ENCODE results near the gene ILRUN. TPM values are rescaled to one million over a fixed set of nuclear protein-coding genes. Genes with fewer than 3 reads are reported as not detected.

Gene ILRUN
- total and polyA plus RNA-seq, 9 of the 15 experiments (the other 6 are each of a cell fraction or from before 2014, with no cell fraction given), result 24.9 to 78.9 (median 53.4) TPM

- TF ChIP-seq ZNF174 (CRISPR knock-in tag; IDR thresholded peaks at IDR 0.05) (no peak), PYGO2 (tag; IDR thresholded peaks at IDR 0.05) (no peak), THRA (IDR thresholded peaks at IDR 0.05) (no peak), DIDO1 (tag; IDR thresholded peaks at IDR 0.05; ENCODE audit: low read depth) (peak; percentile 49; the same call in 1 of the 2 replicates), ZNF589 (CRISPR knock-in tag; IDR thresholded peaks at IDR 0.05; ENCODE audit: low read depth) (no peak), POLR3A (IDR thresholded peaks at IDR 0.05; ENCODE audit: borderline replicate concordance, extremely low read depth, insufficient read depth, insufficient read length) (no peak), MTF1 (CRISPR knock-in tag; IDR thresholded peaks at IDR 0.05; ENCODE audit: borderline replicate concordance) (no peak), ZC3H4 (CRISPR knock-in tag; IDR thresholded peaks at IDR 0.05; ENCODE audit: borderline replicate concordance) (no peak), CREM (IDR thresholded peaks at IDR 0.05; ENCODE audit: low read depth) (peak; percentile 70), SMAD1 (IDR thresholded peaks at IDR 0.05; ENCODE audit: low read depth, low read length, partially characterized antibody) (no peak), ILK (tag; IDR thresholded peaks at IDR 0.05; ENCODE audit: borderline replicate concordance, low read depth) (no peak), ZNF77 (CRISPR knock-in tag; IDR thresholded peaks at IDR 0.05) (no peak), CHD4 (IDR thresholded peaks at IDR 0.05; ENCODE audit: insufficient read depth, insufficient replicate concordance, low read depth, low read length, poor library complexity, severe bottlenecking) (no peak), USF1 (CRISPR knock-in tag; IDR thresholded peaks at IDR 0.05) (no peak), MITF (IDR thresholded peaks at IDR 0.05) (no peak), C11orf30 (IDR thresholded peaks at IDR 0.05; ENCODE audit: low read depth) (no peak), E2F1 (CRISPR knock-in tag; IDR thresholded peaks at IDR 0.05) (no peak), ZEB2 (IDR thresholded peaks at IDR 0.05) (no peak), CREB1 (IDR thresholded peaks at IDR 0.05) (no peak), CREB1 (CRISPR knock-in tag; IDR thresholded peaks at IDR 0.05) (no peak), MTA3 (IDR thresholded peaks at IDR 0.05; ENCODE audit: borderline replicate concordance) (0 out of 2 replicates have a peak, but pooled peaks have one; percentile 19), ZNF263 (CRISPR knock-in tag; IDR thresholded peaks at IDR 0.05; ENCODE audit: borderline replicate concordance) (no peak), COPS2 (conservative IDR thresholded peaks at IDR 0.05) (no peak), MECOM (CRISPR knock-in tag; IDR thresholded peaks at IDR 0.05) (no peak), MTA2 (IDR thresholded peaks at IDR 0.05; ENCODE audit: low read depth) (peak; percentile 53), ZNF780A (CRISPR knock-in tag; IDR thresholded peaks at IDR 0.05) (no peak), NRF1 (conservative IDR thresholded peaks at IDR 0.05 in 1 of 2, IDR thresholded peaks at IDR 0.05 in 1 of 2) (no peak), DDX20 (tag; IDR thresholded peaks at IDR 0.05; ENCODE audit: low read depth) (no peak)
Measured at GRCh38 chr6:34714663-34715062, 18.1 kb upstream of the ILRUN start (continued).

Data from K562 (cell line).